Suprapubic skin (tissue), 4 donors: Measurements from ENCODE around the gene LIMS2.

Source experiments
- EP300 ChIP-seq: sonication (generic); formaldehyde crosslinking; IDR thresholded peaks from one replicate; pipeline ENCODE4 v1.6.1; 2017; ENCODE audit warnings: antibody characterized with exemption
- POLR2A ChIP-seq, 2 donors: fragments of 450-650 bp; IDR thresholded peaks; one replicate each; pipeline ENCODE4 v1.6.1; 2017; ENCODE audit warnings: antibody characterized with exemption in 2 of 2, mild to moderate bottlenecking in 2 of 2, moderate library complexity in 2 of 2
- POLR2AphosphoS5 ChIP-seq, 3 donors: sonication (generic); formaldehyde crosslinking; IDR thresholded peaks; one replicate each; pipeline ENCODE4 v1.6.1; 2017; ENCODE audit warnings: antibody characterized with exemption in 3 of 3
- TF ChIP-seq, protein P1 (sequence below), 2 donors: fragments of 200-600 bp in 1 of 2; fragments of 450-650 bp in 1 of 2; sonication (generic) in 1 of 2; IDR thresholded peaks; one replicate each; pipeline ENCODE4 v1.5.1; 2016 to 2019; ENCODE audit warnings: antibody characterized with exemption in 2 of 2, mild to moderate bottlenecking in 1 of 2, moderate library complexity in 1 of 2

DNA sequence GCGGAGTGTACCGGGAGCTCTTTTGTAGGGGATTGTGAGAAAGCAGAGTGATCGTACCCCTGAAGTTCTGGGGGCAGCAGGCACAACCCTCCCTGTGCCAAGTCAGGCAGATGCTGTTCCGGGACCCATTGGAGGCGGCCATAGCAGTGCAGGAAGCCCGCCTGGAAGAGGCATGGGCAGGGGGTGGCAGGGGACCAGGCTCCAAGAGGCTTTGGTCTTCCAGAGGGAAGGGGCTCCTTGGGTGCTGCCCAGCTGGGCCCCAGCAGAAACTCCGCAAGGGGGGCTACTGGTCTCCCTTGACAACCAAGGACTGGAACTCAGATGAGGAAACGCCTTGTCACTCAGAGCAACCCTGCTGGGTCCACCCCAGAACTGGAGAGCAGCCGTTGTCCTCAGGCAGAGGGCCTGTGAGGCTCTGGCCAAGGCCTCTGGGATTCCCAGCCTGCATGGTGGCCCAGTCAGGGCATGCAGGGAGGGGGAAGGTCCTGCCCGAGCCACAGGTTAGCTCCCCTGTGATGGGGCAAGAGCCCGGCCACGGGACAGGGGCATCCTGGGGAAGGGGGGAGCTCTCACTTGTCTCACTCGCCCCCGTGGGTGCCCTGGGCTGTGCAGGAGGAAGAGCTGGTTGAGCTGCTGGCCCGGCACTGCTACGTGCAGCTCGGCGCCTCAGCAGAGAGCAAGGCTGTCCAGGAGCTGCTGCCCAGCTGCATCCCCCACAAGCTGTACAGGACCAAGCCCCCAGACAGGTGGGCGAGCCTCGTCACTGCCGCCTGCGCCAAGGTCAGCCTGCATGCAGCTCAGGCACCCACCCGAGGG is 50.4 kb downstream of the LIMS2 start:
- TF ChIP-seq, protein P1, sequence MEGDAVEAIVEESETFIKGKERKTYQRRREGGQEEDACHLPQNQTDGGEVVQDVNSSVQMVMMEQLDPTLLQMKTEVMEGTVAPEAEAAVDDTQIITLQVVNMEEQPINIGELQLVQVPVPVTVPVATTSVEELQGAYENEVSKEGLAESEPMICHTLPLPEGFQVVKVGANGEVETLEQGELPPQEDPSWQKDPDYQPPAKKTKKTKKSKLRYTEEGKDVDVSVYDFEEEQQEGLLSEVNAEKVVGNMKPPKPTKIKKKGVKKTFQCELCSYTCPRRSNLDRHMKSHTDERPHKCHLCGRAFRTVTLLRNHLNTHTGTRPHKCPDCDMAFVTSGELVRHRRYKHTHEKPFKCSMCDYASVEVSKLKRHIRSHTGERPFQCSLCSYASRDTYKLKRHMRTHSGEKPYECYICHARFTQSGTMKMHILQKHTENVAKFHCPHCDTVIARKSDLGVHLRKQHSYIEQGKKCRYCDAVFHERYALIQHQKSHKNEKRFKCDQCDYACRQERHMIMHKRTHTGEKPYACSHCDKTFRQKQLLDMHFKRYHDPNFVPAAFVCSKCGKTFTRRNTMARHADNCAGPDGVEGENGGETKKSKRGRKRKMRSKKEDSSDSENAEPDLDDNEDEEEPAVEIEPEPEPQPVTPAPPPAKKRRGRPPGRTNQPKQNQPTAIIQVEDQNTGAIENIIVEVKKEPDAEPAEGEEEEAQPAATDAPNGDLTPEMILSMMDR (IDR thresholded peaks at IDR 0.05) = no peak
- no peak for TF ChIP-seq POLR2AphosphoS5 (IDR thresholded peaks at IDR 0.05)
- TF ChIP-seq POLR2A (IDR thresholded peaks at IDR 0.05) = no peak
- TF ChIP-seq EP300 = no peak
